LNCAP (cell line): ENCODE measurements around the gene LRRC46.

Source experiments
- CTCF ChIP-seq: fragments of 450-650 bp; IDR thresholded peaks from 2 replicates; pipeline ENCODE4 v1.5.1; 2017; ENCODE audit warnings: mild to moderate bottlenecking

Gene LRRC46

DNA sequence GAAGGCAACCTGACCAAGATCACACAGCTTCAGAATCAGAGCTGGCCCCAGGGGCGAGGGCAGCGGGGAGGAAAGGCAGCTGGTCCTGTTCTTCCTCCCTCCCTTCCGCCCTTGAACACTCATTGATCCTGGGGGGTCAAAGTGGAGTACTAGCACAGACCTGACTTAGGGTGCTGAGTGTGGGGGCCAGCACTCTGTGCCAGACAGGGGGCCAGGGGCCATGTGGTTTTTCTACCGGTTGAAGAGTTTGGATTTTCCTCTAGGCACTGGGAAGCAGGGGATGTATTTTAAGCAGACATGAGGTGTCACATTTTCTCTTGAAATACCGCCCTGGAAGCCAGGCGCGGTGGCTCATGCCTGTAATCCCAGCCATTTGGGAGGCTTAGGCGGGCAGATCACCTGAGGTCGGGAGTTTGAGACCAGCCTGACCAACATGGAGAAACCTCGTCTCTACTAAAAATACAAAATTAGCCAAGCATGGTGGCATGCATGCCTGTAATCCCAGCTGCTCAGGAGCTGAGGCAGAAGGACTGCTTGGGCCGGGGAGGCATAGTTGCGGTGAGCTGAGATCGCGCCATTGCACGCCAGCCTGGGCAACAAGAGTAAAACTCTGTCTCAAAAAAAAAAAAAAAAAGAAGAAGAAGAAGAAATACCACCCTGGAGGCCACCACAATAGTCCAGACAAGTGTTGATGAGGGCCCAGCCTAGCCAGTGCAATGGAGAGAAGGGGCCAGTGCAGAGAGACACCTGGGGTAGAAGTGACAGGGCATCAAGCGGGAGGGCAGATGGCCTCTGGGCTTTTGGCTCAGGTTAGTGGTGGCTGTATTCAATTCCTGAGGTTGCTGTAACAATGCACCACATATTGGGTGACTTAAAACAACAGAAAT lies 25.2 kb upstream of the LRRC46 start:
- no peak for TF ChIP-seq CTCF

DNA sequence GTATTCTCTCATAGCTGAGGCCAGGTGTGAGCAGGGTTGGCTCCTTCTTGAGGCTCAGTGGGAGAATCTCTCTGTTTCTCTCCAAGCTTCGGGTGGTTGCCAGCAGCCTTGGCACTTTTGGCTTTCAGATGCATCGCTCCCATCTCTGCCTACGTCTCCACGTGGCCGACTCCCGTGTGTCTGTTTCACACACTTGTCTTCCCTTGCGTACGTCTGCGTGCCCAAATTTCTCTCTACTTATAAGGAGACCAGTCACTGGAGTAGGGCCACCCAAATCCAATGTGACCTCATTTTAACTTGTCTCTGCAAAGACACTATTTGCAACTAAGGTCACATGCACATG lies 24.6 kb upstream of the LRRC46 start:
- no peak for TF ChIP-seq CTCF

GRCh38 chr17:47807421-47807820 lies 24.0 kb upstream of the LRRC46 start:
- no peak for TF ChIP-seq CTCF

DNA sequence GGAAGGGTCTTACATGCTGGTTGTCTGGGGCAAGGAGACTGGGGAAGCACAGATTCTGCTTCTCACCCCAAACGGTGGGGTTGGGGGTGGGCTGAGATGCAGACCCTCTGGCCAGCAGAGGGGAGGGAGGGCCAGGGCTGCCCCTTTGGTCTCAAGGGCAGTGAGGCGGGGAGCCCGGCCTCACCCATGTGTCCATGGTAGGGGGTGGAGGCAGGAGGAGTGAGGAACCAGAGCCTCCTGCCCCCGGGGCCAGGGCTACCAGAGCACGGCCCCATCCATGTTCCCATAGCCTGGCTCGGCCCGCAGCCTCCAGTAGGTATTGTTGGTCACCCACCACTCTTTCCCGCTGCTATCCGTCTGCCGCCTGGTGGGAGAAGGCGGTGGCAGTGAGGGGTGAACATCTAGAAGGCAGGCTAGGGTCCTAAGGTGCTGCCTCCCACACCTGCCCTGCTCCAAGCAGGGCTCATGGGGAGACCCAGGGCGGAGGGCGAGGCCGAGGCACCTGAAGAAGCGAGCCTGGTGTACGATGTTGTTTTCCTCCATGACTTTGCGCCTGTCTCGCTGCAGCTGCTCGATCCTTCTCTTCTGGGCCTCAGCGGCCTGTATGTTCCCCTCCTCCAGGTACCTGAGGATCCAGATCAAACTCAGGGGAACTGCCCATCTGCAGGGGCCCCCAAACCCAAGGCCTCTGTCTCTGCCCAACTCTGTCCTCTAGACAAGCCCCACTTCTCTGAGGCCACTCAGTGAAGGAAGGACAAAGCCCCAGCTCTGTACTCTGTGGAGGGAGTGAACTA lies 23.2 kb upstream of the LRRC46 start:
- TF ChIP-seq CTCF, result no peak

DNA sequence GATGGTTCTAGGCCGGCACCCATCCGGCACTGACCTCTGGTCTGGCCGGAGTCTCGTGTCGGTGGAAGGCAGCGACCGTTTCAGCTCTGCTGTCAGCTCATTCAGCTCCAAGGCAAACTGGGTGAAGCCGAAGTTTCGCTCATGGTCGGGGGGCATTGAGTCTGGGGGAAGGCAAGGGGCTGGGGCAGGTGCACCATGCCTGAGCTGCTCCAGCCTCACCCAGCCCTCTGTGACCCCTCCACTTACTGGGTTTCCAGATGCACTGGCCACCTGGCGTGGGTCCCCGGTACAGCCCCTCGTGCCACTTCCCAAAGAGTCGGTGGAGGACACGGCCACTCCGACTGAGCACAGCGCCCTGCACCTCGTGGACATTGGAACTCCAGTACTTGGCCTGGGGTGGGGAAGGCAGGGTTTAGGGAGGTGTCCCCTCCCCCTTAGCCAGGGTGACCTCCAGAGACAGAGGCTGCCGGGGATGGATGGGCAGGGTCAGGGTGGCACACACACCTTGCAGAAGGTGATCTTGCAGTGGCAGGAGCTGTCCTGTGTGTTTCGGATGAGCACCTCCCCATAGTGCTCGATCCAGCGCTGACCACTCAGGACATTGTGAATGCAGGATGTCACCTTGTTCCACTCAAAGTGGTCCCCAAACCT lies 22.5 kb upstream of the LRRC46 start:
- no peak for TF ChIP-seq CTCF

- TF ChIP-seq CTCF, result no peak
Measured at GRCh38 chr17:47810200-47810821, 21.2 kb upstream of the LRRC46 start.

DNA sequence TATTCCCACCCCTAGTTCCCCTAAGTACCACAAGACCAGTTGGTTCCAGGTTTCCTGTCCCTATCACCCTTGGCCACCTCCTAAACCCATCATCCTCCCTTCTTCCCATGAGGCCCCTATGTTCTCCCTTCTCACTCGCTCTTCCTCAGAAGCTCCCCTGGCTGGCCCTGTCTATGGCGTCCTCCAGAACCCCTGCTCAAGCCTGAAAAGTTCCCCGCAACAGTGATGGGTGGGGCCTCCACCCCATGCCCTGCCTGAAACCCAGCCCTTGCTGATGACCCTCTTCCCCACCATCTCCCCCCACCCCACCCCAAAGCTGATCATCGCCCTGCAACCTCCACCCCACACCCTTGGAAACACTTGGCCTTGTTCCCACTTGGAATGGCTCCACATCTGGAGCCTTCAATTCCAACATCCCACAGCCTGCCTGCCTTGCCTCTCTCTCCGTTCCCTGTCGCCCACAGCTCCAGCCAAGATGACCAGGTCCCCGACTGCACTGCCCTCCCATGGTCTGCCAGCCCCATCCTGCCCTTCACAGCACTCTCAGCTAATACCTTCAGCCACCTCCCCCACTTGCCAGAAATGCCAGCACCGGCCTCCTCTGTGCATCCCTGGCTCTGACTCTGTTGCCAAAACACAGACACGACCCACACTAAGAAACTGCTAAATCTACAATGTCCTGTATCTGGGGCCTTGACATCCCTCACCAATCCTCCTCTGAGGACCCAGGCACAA lies 20.4 kb upstream of the LRRC46 start:
- TF ChIP-seq CTCF, result no peak
